Gastroesophageal sphincter (tissue), 4 donors: ENCODE results near the gene NCSTN. TPM values are rescaled to one million over a fixed set of nuclear protein-coding genes. Genes with fewer than 3 reads are reported as not detected.

ENCODE experiments used
- ATAC-seq: fragments of 150-250 bp; one replicate; pipeline ENCODE4 v1.9.1; 2016; ENCODE audit warnings: mild to moderate bottlenecking, moderate library complexity
- H3K27ac ChIP-seq, 4 donors: fragments of 200-600 bp; sonication (generic) in 3 of 4; 1 replicate in 3 of 4; 2 replicates in 1 of 4; pipeline ENCODE4 v1.5.1; 2016 to 2019
- H3K27me3 ChIP-seq: fragments of 200-600 bp; sonication (generic); one replicate; pipeline ENCODE4 v1.5.1; 2019
- H3K36me3 ChIP-seq, 2 donors: fragments of 200-600 bp; sonication (generic); one replicate each; pipeline ENCODE4 v1.5.1; 2019; ENCODE audit warnings: control low read depth in 1 of 2
- H3K4me1 ChIP-seq, 3 donors: fragments of 200-600 bp; sonication (generic); 1 replicate in 2 of 3; 2 replicates in 1 of 3; pipeline ENCODE4 v1.5.1; 2016 to 2019; ENCODE audit warnings: control low read depth in 2 of 3
- H3K4me3 ChIP-seq, 2 donors: fragments of 200-600 bp; sonication (generic); one replicate each; pipeline ENCODE4 v1.5.1; 2019; ENCODE audit warnings: mild to moderate bottlenecking in 1 of 2, moderate library complexity in 1 of 2
- H3K9me3 ChIP-seq, 3 donors: fragments of 200-600 bp; sonication (generic); one replicate each; pipeline ENCODE4 v1.5.1; 2017 to 2019; ENCODE audit warnings: control low read depth in 2 of 3
- EP300 ChIP-seq: sonication (generic); formaldehyde crosslinking; IDR thresholded peaks from one replicate; pipeline ENCODE4 v1.6.1; 2017; ENCODE audit warnings: antibody characterized with exemption, mild to moderate bottlenecking
- POLR2A ChIP-seq, 2 donors: fragments of 450-650 bp; IDR thresholded peaks; one replicate each; pipeline ENCODE4 v1.6.1; 2017; ENCODE audit warnings: antibody characterized with exemption in 2 of 2, mild to moderate bottlenecking in 2 of 2, moderate library complexity in 1 of 2
- POLR2AphosphoS5 ChIP-seq: sonication (generic); formaldehyde crosslinking; IDR thresholded peaks from one replicate; pipeline ENCODE4 v1.6.1; 2017; ENCODE audit warnings: antibody characterized with exemption
- WGBS, 2 donors: methylation state at CpG; one replicate each; pipeline ENCODE4 v1.1.5; 2018; ENCODE audit warnings: low coverage in 1 of 2; 5-methylcytosine and 5-hydroxymethylcytosine counted together
- total RNA-seq, 4 donors: library from RNA; depleted of rRNA; stranded (reverse); fragments of >200 nt; gene quantifications; one replicate each; pipeline ENCODE4 v1.1.0, GENCODE V29; 2016
- TF ChIP-seq, protein P1 (sequence below), 4 experiments: fragments of 200-600 bp in 2 of 4; fragments of 450-650 bp in 2 of 4; sonication (generic) in 1 of 4; IDR thresholded peaks; one replicate each; pipeline ENCODE4 v1.5.1; 2017 to 2019; ENCODE audit warnings: antibody characterized with exemption in 4 of 4, mild to moderate bottlenecking in 2 of 4, moderate library complexity in 2 of 4

The NCSTN gene
- total RNA-seq, 4 donors from 2014 or later, result 41.5 to 49.2 (median 47.5) TPM

DNA sequence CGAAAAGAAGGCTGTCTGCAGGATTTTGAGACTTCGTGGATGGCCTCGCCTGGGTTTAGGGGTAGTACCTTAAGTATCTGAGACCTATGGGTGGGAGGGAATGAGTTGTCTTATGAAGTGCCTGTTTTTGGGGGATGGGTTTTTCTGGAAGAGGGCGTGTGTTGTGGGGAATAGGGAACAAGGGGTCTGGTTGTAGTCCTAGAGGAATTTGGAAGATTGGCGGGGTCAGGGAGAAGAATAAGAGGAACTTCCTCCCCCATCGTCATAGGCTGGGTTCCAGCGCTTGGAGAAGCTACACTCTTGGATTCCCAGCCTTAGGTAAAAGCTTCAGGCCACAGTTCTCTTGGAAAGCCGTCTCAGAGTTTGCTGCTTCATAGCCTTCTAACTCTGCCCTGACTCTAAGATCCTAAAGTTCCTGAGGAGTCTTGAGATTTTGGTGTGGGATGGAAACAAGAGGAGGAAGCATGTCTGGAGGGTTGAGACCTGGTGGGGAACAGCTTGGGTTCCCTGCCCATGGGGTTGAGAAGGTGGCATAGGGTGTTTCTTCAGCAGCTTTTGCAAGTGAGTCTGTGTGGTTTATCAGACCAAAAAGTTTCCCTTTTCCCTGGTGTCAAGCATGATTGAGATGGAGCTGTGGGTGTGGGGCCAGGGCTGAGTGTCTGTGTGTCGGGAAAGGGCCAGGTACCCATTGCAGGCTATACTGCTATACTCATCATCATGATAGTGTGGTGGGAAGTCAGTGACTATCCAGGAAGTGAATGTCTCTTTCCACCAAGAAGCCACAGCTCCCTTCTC, 59.0 kb downstream of the NCSTN start:
- H3K9me3 ChIP-seq, result no peaks in the 10 kb centered on the region
- no peak for ATAC-seq
- no peaks in the 10 kb centered on the region for H3K36me3 ChIP-seq
- H3K27me3 ChIP-seq, result peaks cover 10% of the 10 kb centered on the region
- TF ChIP-seq POLR2AphosphoS5 (no peak), EP300 (no peak), POLR2A (IDR thresholded peaks at IDR 0.05) (no peak)
- TF ChIP-seq, protein P1, sequence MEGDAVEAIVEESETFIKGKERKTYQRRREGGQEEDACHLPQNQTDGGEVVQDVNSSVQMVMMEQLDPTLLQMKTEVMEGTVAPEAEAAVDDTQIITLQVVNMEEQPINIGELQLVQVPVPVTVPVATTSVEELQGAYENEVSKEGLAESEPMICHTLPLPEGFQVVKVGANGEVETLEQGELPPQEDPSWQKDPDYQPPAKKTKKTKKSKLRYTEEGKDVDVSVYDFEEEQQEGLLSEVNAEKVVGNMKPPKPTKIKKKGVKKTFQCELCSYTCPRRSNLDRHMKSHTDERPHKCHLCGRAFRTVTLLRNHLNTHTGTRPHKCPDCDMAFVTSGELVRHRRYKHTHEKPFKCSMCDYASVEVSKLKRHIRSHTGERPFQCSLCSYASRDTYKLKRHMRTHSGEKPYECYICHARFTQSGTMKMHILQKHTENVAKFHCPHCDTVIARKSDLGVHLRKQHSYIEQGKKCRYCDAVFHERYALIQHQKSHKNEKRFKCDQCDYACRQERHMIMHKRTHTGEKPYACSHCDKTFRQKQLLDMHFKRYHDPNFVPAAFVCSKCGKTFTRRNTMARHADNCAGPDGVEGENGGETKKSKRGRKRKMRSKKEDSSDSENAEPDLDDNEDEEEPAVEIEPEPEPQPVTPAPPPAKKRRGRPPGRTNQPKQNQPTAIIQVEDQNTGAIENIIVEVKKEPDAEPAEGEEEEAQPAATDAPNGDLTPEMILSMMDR (IDR thresholded peaks at IDR 0.05), result no peak
- H3K4me1 ChIP-seq, result peaks cover 0 to 33% (median 7%) of the 10 kb centered on the region in 3 donors
- peak overlapping the region in 1 of 2 donors; percentile 72 for H3K4me3 ChIP-seq
- H3K27ac ChIP-seq, result no peak overlapping the region
- 32 to 40% methylated on average over 5 to 9 of the region's 9 CpGs for WGBS, 2 donors

DNA sequence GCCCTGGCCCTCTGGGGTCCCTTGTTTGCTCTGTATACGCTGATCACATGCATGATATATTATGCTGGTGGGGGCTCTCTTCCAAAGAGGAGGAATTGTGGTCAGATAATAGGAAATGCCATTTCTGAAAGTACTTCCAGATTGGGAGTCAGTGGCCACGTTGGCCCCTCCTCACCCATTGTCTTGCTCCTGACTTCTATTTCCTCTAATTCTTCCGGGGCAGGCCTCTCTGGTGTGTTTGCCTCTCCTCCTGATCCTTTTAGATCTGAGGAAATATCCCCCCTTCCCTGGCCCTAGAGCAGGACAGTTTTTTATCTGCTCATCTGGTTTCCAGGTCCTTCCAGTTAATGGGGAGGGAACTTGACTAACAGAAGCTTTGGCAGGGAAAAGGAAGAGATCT, 60.1 kb downstream of the NCSTN start:
- Histone ChIP-seq H3K9me3 (no peaks in the 10 kb centered on the region), H3K27me3 (peaks cover 10% of the 10 kb centered on the region), H3K27ac (no peak overlapping the region), H3K4me1 (peaks cover 0 to 39% (median 7%) of the 10 kb centered on the region in 3 donors), H3K4me3 (no peak overlapping the region), H3K36me3 (no peaks in the 10 kb centered on the region)
- TF ChIP-seq EP300, result no peak
- no peak for TF ChIP-seq POLR2AphosphoS5
- TF ChIP-seq, protein P1 (IDR thresholded peaks at IDR 0.05), result no peak
- TF ChIP-seq POLR2A (IDR thresholded peaks at IDR 0.05), result no peak
- 44 to 61% methylated on average over 2 to 3 of the region's 3 CpGs for WGBS, 2 donors
- no peak for ATAC-seq

DNA sequence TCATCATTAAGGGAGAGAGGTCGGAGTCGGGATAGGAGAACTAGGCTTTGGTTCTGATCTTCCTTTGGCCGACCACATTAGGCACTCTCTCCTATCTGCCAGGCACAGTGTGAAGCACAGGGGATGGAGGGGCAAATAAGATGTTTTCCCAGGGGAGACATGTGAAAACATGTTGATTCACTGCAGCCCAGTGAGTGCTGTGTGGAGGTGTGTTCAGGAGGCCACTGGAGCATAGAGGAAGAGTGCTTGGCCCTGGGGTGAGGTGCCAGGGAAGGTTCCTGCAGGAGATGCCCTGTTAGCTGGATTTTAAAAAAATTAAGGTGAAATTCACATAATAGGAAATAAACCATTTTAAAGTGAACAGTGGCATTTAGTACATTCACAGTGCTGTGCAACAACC, 60.9 kb downstream of the NCSTN start:
- 85 to 88% methylated on average over 3 of the region's 3 CpGs for WGBS, 2 donors

DNA sequence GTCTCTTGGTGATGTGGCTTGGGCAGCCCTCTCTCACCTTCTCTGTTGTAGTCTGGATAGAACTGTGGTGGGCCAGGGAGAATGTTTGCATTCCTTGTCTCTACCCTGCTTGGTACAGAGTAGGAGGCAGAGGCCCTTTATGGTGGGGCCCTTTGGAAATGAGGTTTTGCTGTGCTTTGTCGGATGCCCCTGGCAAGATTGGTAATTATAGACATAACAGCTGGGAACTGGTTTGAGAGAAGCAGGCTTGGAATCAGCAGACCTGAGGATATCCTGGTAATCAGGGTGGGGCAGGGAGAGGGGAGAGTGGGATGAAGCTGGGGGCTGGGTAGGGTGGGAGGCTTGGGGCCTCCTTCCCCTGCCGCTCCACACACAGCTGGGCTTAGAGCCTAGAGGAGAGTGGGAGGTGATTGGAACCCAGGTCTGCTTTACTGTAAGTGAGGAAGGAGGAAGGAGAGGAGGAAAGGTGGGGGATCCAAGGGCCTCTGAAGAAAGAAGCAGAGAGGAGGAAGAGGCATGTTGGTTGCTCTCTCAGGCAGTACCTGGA, 62.2 kb downstream of the NCSTN start:
- Histone ChIP-seq H3K27ac (no peak overlapping the region), H3K27me3 (peaks cover 10% of the 10 kb centered on the region), H3K4me3 (no peak overlapping the region), H3K36me3 (no peaks in the 10 kb centered on the region), H3K9me3 (no peaks in the 10 kb centered on the region), H3K4me1 (peaks cover 0 to 45% (median 7%) of the 10 kb centered on the region in 3 donors)
- no peak for TF ChIP-seq POLR2AphosphoS5
- TF ChIP-seq, protein P1 (IDR thresholded peaks at IDR 0.05), result no peak
- no peak for TF ChIP-seq EP300
- no peak for TF ChIP-seq POLR2A (IDR thresholded peaks at IDR 0.05)
- ATAC-seq, result no peak
- WGBS, 2 donors, result no CpG with 5 or more reads among the region's 2 CpGs

More for the DNA sequence above, 60.9 kb downstream of the NCSTN start:
- no peak for ATAC-seq
- no peaks in the 10 kb centered on the region for H3K36me3 ChIP-seq
- TF ChIP-seq, protein P1 (IDR thresholded peaks at IDR 0.05), result no peak
- TF ChIP-seq POLR2AphosphoS5, result no peak
- peaks cover 0 to 42% (median 7%) of the 10 kb centered on the region in 3 donors for H3K4me1 ChIP-seq
- H3K27me3 ChIP-seq, result peaks cover 10% of the 10 kb centered on the region
- H3K27ac ChIP-seq, result no peak overlapping the region
- H3K9me3 ChIP-seq, result no peaks in the 10 kb centered on the region
- H3K4me3 ChIP-seq, result no peak overlapping the region
